ENCODE results near the gene ANAPC5.

Gene ANAPC5

DNA sequence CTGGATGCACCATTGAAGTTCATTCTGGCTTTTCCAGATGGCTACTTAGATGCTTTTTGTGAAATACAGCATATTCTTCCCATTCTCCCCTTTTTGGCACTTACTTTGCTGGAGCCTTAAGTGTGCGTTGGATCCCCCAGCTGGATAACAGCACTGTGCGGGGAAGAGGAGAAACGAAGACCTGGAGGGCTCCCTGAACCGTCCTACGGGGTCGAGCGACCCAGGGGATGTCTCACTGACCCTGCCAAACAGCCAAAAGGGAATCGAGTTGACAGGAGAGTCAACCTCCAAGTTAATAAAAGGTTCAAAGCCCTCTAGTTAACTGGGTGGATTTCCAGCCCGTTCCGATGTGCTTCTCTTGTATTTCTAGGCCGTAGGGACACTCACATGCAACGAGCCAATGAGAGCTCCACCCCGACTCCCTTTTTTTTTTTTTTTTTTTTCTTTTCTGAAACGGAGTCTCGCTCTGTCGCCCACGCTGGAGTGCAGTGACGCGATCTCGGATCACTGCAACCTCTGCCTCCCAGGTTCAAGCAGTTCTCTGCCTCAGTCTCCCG lies 54.7 kb downstream of the ANAPC5 start:
- DNase-seq (ENCODE audit: low read depth in 2 of 2), result peak; percentile 41 to 52
- TF ChIP-seq, protein P1, sequence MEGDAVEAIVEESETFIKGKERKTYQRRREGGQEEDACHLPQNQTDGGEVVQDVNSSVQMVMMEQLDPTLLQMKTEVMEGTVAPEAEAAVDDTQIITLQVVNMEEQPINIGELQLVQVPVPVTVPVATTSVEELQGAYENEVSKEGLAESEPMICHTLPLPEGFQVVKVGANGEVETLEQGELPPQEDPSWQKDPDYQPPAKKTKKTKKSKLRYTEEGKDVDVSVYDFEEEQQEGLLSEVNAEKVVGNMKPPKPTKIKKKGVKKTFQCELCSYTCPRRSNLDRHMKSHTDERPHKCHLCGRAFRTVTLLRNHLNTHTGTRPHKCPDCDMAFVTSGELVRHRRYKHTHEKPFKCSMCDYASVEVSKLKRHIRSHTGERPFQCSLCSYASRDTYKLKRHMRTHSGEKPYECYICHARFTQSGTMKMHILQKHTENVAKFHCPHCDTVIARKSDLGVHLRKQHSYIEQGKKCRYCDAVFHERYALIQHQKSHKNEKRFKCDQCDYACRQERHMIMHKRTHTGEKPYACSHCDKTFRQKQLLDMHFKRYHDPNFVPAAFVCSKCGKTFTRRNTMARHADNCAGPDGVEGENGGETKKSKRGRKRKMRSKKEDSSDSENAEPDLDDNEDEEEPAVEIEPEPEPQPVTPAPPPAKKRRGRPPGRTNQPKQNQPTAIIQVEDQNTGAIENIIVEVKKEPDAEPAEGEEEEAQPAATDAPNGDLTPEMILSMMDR (IDR thresholded peaks at IDR 0.05; ENCODE audit: low read depth, low read length), result no peak
- H3K4me3 ChIP-seq (replicated peaks in 1 of 2; ENCODE audit: low read depth in 2 of 2, low read length in 2 of 2), result peak overlapping the region; percentile 54 to 70

- H3K4me3 ChIP-seq (replicated peaks in 1 of 2; ENCODE audit: low read depth in 2 of 2, low read length in 2 of 2), result peak within 1 kb of the TSS; percentile 78 to 96
- TF ChIP-seq, protein P1 (IDR thresholded peaks at IDR 0.05; ENCODE audit: low read depth, low read length), result no peak
- DNase-seq (ENCODE audit: low read depth in 2 of 2), result peak; percentile 69 to 82
Measured at GRCh38 chr12:121296618-121297434, 55.4 kb downstream of the ANAPC5 start, which contains the start of gene CAMKK2. Gene CAMKK2, minus strand, starts transcription at chr12:121296709. Its CDS starts 22,183 bp downstream, at chr12:121274526.

DNA sequence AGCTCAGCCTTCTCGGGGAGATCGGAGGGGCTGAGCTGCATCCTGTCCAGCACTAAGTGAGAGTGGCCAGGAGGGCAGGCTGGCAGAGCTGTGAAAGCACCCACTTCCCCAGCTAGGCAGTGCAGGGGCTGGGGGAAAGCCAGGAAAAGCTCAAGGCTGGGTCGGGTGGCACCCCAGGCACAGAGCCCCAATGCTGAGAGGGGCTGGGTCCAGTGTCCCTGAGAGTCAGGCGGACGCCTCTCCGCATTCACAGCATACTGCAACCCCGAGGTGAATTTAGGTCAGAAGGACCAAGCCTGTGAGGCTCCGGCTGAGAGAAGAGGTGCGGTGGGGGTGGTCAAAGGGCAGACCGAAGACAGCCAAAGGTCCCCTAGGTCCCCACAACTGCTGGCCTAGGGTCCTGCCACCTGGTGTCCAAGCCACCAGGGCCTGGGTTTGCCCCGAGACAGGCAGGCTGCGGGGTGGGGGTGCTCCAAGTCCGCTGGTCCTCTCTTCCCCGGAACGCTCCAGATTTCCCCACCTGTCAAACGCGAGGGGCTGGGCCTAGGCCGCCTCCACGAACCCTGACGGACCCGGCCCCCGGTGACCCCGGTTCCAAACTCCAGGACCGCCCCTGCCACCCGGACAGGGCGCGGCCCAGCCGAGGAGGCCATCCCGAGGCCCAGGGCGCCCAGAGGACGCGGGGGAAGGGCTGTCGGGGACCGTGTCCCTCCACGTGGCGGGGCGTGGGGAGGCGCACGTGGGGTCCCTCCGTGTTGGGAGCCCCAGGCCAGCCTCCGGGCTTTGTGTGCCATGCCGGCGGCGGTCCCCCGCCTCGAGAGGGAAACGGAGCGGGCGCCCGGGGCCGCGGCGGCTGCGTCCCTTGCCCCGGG lies 56.2 kb downstream of the ANAPC5 start:
- DNase-seq (ENCODE audit: low read depth in 2 of 2), result peak; percentile 11 to 12
- TF ChIP-seq, protein P1 (IDR thresholded peaks at IDR 0.05; ENCODE audit: low read depth, low read length), result no peak

GRCh38 chr12:121295116-121295745 lies 57.0 kb downstream of the ANAPC5 start:
- TF ChIP-seq, protein P1 (IDR thresholded peaks at IDR 0.05; ENCODE audit: low read depth, low read length), result no peak
- DNase-seq (ENCODE audit: low read depth in 2 of 2), result no peak

More for the DNA sequence above, 56.2 kb downstream of the ANAPC5 start:
- peak overlapping the region; percentile 78 to 96 for H3K4me3 ChIP-seq (replicated peaks in 1 of 2; ENCODE audit: low read depth in 2 of 2, low read length in 2 of 2)

DNA sequence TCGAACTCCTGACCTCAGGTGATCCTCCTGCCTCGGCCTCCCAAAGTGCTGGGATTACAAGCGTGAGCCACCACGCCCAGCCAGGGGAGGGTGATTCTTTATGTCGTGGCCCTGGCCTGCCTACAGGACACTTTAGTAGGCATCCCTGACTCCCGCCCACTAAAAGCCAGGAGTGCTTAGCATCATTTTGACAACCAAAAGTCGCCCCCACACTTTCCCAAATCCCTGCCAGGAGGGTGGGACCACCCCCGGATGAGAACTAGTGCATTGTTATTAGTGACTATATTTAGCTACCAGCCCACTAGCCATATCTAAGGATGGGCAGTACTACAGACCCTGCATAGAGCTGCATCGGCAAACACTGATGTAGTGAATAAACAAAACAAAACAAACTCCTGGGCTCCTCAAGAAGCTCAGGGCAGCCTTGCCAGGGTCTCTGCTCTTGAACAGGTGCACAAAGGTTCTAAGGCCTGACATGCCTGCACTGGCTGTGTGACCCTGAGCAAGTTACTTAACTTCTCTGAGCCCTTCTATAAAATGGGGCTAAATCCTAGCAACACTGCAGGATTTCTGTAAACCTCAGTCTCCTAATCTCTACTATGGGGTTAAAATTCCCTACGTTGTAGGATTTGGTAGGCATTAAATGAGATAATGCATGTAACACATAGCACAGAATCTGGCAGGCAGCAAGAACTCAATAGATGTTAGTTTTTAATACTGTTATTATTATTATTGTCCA lies 57.9 kb downstream of the ANAPC5 start:
- no peak for DNase-seq (ENCODE audit: low read depth in 2 of 2)
- no peak overlapping the region for H3K4me3 ChIP-seq (replicated peaks in 1 of 2; ENCODE audit: low read depth in 2 of 2, low read length in 2 of 2)

More at GRCh38 chr12:121295116-121295745, 57.0 kb downstream of the ANAPC5 start:
- peak overlapping the region; percentile 78 to 96 for H3K4me3 ChIP-seq (replicated peaks in 1 of 2; ENCODE audit: low read depth in 2 of 2, low read length in 2 of 2)

More for the DNA sequence above, 57.9 kb downstream of the ANAPC5 start:
- TF ChIP-seq, protein P1 (IDR thresholded peaks at IDR 0.05; ENCODE audit: low read depth, low read length), result no peak
